Endodermal cell (in vitro differentiated cells): ENCODE results near the gene TNS3. TPM values are rescaled to one million over a fixed set of nuclear protein-coding genes. Genes with fewer than 3 reads are reported as not detected.

Source experiments
- DNase-seq: peaks from one replicate; pipeline ENCODE4 v3.0.0-alpha.2; 2017
- H3K27ac ChIP-seq: 2 replicates; pipeline ENCODE4 v1.5.1; 2013; ENCODE audit warnings: mild to moderate bottlenecking, low read depth, low read length, moderate library complexity
- H3K27me3 ChIP-seq: 2 replicates; pipeline ENCODE4 v1.6.1; 2013; ENCODE audit warnings: mild to moderate bottlenecking, low read length, moderate library complexity; ENCODE audit not compliant: insufficient read depth, control insufficient read depth, poor library complexity, severe bottlenecking
- H3K36me3 ChIP-seq: 2 replicates; pipeline ENCODE4 v1.7.0; 2013; ENCODE audit warnings: mild to moderate bottlenecking, low read length, moderate library complexity; ENCODE audit not compliant: control insufficient read depth, insufficient read depth
- H3K4me1 ChIP-seq: one replicate; pipeline ENCODE4 v1.7.0; 2013; ENCODE audit warnings: low read length; ENCODE audit not compliant: control insufficient read depth, insufficient read depth
- H3K4me3 ChIP-seq: 2 replicates; pipeline ENCODE4 v1.5.1; 2013; ENCODE audit warnings: mild to moderate bottlenecking, low read length, moderate library complexity
- H3K9ac ChIP-seq: 2 replicates; pipeline ENCODE4 v1.6.1; 2013; ENCODE audit warnings: mild to moderate bottlenecking, low read length, moderate library complexity; ENCODE audit not compliant: poor library complexity, severe bottlenecking; ENCODE audit errors: extremely low read depth
- H3K9me3 ChIP-seq: 2 replicates; pipeline ENCODE4 v1.6.1; 2013; ENCODE audit warnings: mild to moderate bottlenecking, low read length, moderate library complexity; ENCODE audit not compliant: control insufficient read depth
- H3K27ac Mint-ChIP-seq: 2 replicates; pipeline ENCODE4 v1.8.0; 2020; ENCODE audit warnings: mixed read lengths
- H3K27me3 Mint-ChIP-seq: 2 replicates; pipeline ENCODE4 v1.8.0; 2021; ENCODE audit warnings: mild to moderate bottlenecking, mixed read lengths; ENCODE audit not compliant: insufficient read depth
- H3K36me3 Mint-ChIP-seq: 2 replicates; pipeline ENCODE4 v1.8.0; 2020; ENCODE audit warnings: low read depth, mixed read lengths
- H3K4me1 Mint-ChIP-seq: 2 replicates; pipeline ENCODE4 v1.8.0; 2020; ENCODE audit warnings: mixed read lengths
- H3K4me3 Mint-ChIP-seq: 2 replicates; pipeline ENCODE4 v1.8.0; 2020; ENCODE audit warnings: mild to moderate bottlenecking, moderate library complexity, mixed read lengths
- H3K9me3 Mint-ChIP-seq: 2 replicates; pipeline ENCODE4 v1.8.0; 2020; ENCODE audit warnings: mild to moderate bottlenecking, mixed read lengths
- CTCF ChIP-seq: fragments of 200-600 bp; sonication (generic); conservative IDR thresholded peaks from 2 replicates; pipeline ENCODE4 v1.5.0; 2021; ENCODE audit warnings: antibody characterized with exemption, mild to moderate bottlenecking
- WGBS, 2 experiments: methylation state at CpG; one replicate each; pipeline versions ENCODE4 v1.1.5 to v1.1.7; 2013; ENCODE audit warnings: missing lambda C conversion rate in 2 of 2, mixed read lengths in 1 of 2; ENCODE audit not compliant: insufficient coverage in 1 of 2, insufficient read length in 1 of 2; 5-methylcytosine and 5-hydroxymethylcytosine counted together
- total RNA-seq, 2 donors: library from RNA; stranded (reverse); fragmentation: NEBNext Ultra II Directional in 1 of 2; extraction: Animal tissue kit (Norgen Biotek cat#: 25700) in 1 of 2; gene quantifications; 2 replicates in 1 of 2; 3 replicates in 1 of 2; pipeline ENCODE4 v1.2.1, GENCODE V29; 2021

The TNS3 gene
- total RNA-seq, 2 donors from 2014 or later, result 33.8 to 38.5 TPM

- Histone ChIP-seq H3K4me1 (no peaks in the 10 kb centered on the region), H3K27ac (no peak overlapping the region), H3K27me3 (no peaks in the 10 kb centered on the region), H3K9me3 (no peaks in the 10 kb centered on the region), H3K4me3 (no peak overlapping the region), H3K9ac (no peak overlapping the region), H3K36me3 (peaks cover 15% of the 10 kb centered on the region)
- no peaks in the 10 kb centered on the region for H3K27me3 Mint-ChIP-seq
- H3K4me3 Mint-ChIP-seq, result no peak overlapping the region
- H3K27ac Mint-ChIP-seq, result no peak overlapping the region
- peaks cover 32% of the 10 kb centered on the region for H3K36me3 Mint-ChIP-seq
- no peak for TF ChIP-seq CTCF
- H3K9me3 Mint-ChIP-seq, result no peaks in the 10 kb centered on the region
- H3K4me1 Mint-ChIP-seq, result no peaks in the 10 kb centered on the region
- peak; percentile 56 for DNase-seq
- WGBS, 2 experiments, result 86 to 93% methylated on average over 4 to 15 of the region's 15 CpGs
Observed at GRCh38 chr7:47402941-47403866, 178.7 kb downstream of the TNS3 start.

- H3K27me3 Mint-ChIP-seq, result no peaks in the 10 kb centered on the region
- H3K9me3 Mint-ChIP-seq, result no peaks in the 10 kb centered on the region
- H3K4me1 Mint-ChIP-seq, result no peaks in the 10 kb centered on the region
- no peaks in the 10 kb centered on the region for H3K9me3 ChIP-seq
- H3K36me3 Mint-ChIP-seq, result peaks cover 28% of the 10 kb centered on the region
- DNase-seq, result peak; percentile 40
- no peak for TF ChIP-seq CTCF
- H3K4me3 ChIP-seq, result no peak overlapping the region
- peaks cover 15% of the 10 kb centered on the region for H3K36me3 ChIP-seq
- no peak overlapping the region for H3K27ac ChIP-seq
- no peaks in the 10 kb centered on the region for H3K27me3 ChIP-seq
- no peak overlapping the region for H3K27ac Mint-ChIP-seq
- no peak overlapping the region for H3K4me3 Mint-ChIP-seq
- no peak overlapping the region for H3K9ac ChIP-seq
- no peaks in the 10 kb centered on the region for H3K4me1 ChIP-seq
- whole genome bisulfite sequencing, 2 experiments, result 91% methylated on average over 11 to 17 of the region's 17 CpGs
Observed at GRCh38 chr7:47401611-47402570, 180.0 kb downstream of the TNS3 start.

GRCh38 chr7:47400741-47401206 lies 181.1 kb downstream of the TNS3 start:
- peaks cover 26% of the 10 kb centered on the region for H3K36me3 ChIP-seq
- peak overlapping the region; percentile 24 for H3K27ac ChIP-seq
- no peak for TF ChIP-seq CTCF
- Mint-ChIP-seq H3K27me3 (no peaks in the 10 kb centered on the region), H3K27ac (no peak overlapping the region), H3K4me1 (no peaks in the 10 kb centered on the region), H3K36me3 (peaks cover 32% of the 10 kb centered on the region), H3K4me3 (no peak overlapping the region), H3K9me3 (no peaks in the 10 kb centered on the region)
- no peak overlapping the region for H3K4me3 ChIP-seq
- no peak overlapping the region for H3K9ac ChIP-seq
- no peaks in the 10 kb centered on the region for H3K27me3 ChIP-seq
- no peaks in the 10 kb centered on the region for H3K9me3 ChIP-seq
- peak; percentile 52 for DNase-seq
- WGBS, 2 experiments, result 86 to 94% methylated on average over 16 to 21 of the region's 21 CpGs
- no peaks in the 10 kb centered on the region for H3K4me1 ChIP-seq
